Loucy (cell line): ENCODE results near the gene CUL9.

Source experiments
- H2AFZ ChIP-seq: fragments of 200-600 bp; sonication (generic); 2 replicates; pipeline ENCODE4 v1.6.0; 2016; ENCODE audit warnings: antibody characterized with exemption, mild to moderate bottlenecking, low read length, moderate library complexity
- H3F3A ChIP-seq: fragments of 200-600 bp; 2 replicates; pipeline ENCODE4 v1.6.0; 2016; ENCODE audit warnings: antibody characterized with exemption, low read depth, mild to moderate bottlenecking
- H3K27me3 ChIP-seq: fragments of 200-600 bp; sonication (generic); 2 replicates; pipeline ENCODE4 v1.6.1; 2014; ENCODE audit warnings: low read length, mild to moderate bottlenecking; ENCODE audit not compliant: insufficient read depth, poor library complexity, severe bottlenecking
- H3K36me3 ChIP-seq: fragments of 200-600 bp; sonication (generic); 2 replicates; pipeline ENCODE4 v1.6.1; 2016; ENCODE audit warnings: low read length; ENCODE audit not compliant: insufficient read depth
- H3K4me1 ChIP-seq: fragments of 200-600 bp; sonication (generic); 2 replicates; pipeline ENCODE4 v1.5.1; 2014; ENCODE audit warnings: low read length, mild to moderate bottlenecking; ENCODE audit not compliant: insufficient read depth, poor library complexity, severe bottlenecking
- H3K4me2 ChIP-seq: fragments of 200-600 bp; sonication (generic); 2 replicates; pipeline ENCODE4 v1.6.0; 2014; ENCODE audit warnings: antibody characterized with exemption, low read length, low read depth, mild to moderate bottlenecking; ENCODE audit not compliant: poor library complexity, severe bottlenecking
- H3K4me3 ChIP-seq: fragments of 200-600 bp; sonication (generic); 2 replicates; pipeline ENCODE4 v1.5.1; 2014; ENCODE audit warnings: low read length, mild to moderate bottlenecking, mixed read lengths; ENCODE audit not compliant: poor library complexity, severe bottlenecking
- H3K79me2 ChIP-seq: fragments of 200-600 bp; sonication (generic); 2 replicates; pipeline ENCODE4 v1.6.1; 2014; ENCODE audit warnings: low read length; ENCODE audit not compliant: insufficient read depth
- H3K9ac ChIP-seq: fragments of 200-600 bp; sonication (generic); 2 replicates; pipeline ENCODE4 v1.6.0; 2014; ENCODE audit warnings: mild to moderate bottlenecking, low read depth, low read length, moderate library complexity; ENCODE audit not compliant: poor library complexity, severe bottlenecking
- H3K9me2 ChIP-seq: fragments of 200-600 bp; sonication (generic); replicated peaks from 2 replicates; pipeline ENCODE4 v1.6.1; 2016; ENCODE audit warnings: low read depth, low read length, mixed read lengths
- H3K9me3 ChIP-seq: fragments of 200-600 bp; sonication (generic); 2 replicates; pipeline ENCODE4 v1.6.1; 2014; ENCODE audit warnings: mild to moderate bottlenecking, antibody characterized with exemption, low read length, low read depth; ENCODE audit not compliant: insufficient read depth
- H4K20me1 ChIP-seq: fragments of 200-600 bp; sonication (generic); 2 replicates; pipeline ENCODE4 v1.6.0; 2014; ENCODE audit warnings: antibody characterized with exemption, low read length, mild to moderate bottlenecking; ENCODE audit not compliant: insufficient read depth, poor library complexity, severe bottlenecking
- EZH2phosphoT487 ChIP-seq: fragments of 200-600 bp; IDR thresholded peaks from 2 replicates; pipeline ENCODE4 v1.6.1; 2018; ENCODE audit warnings: antibody characterized with exemption, mild to moderate bottlenecking, moderate library complexity, borderline replicate concordance
- TF ChIP-seq, protein P1 (sequence below): fragments of 200-600 bp; sonication (generic); conservative IDR thresholded peaks from 2 replicates; pipeline ENCODE4 v1.5.1; 2014; ENCODE audit warnings: mild to moderate bottlenecking, antibody characterized with exemption, low read length

The CUL9 gene

GRCh38 chr6:43144879-43145278 is 37.1 kb upstream of the CUL9 start:
- Histone ChIP-seq H3K9me2 (no peaks in the 10 kb centered on the region), H3K79me2 (no peaks in the 10 kb centered on the region), H3K9me3 (no peaks in the 10 kb centered on the region), H3F3A (no peaks in the 10 kb centered on the region), H3K4me2 (no peak overlapping the region), H4K20me1 (no peaks in the 10 kb centered on the region), H3K27me3 (no peaks in the 10 kb centered on the region), H3K4me1 (peaks cover 20% of the 10 kb centered on the region), H3K36me3 (peaks cover 6% of the 10 kb centered on the region; the same call in 1 of the 2 replicates), H3K9ac (no peak overlapping the region), H2AFZ (no peak overlapping the region), H3K4me3 (no peak overlapping the region)
- no peak for TF ChIP-seq EZH2phosphoT487
- TF ChIP-seq, protein P1, sequence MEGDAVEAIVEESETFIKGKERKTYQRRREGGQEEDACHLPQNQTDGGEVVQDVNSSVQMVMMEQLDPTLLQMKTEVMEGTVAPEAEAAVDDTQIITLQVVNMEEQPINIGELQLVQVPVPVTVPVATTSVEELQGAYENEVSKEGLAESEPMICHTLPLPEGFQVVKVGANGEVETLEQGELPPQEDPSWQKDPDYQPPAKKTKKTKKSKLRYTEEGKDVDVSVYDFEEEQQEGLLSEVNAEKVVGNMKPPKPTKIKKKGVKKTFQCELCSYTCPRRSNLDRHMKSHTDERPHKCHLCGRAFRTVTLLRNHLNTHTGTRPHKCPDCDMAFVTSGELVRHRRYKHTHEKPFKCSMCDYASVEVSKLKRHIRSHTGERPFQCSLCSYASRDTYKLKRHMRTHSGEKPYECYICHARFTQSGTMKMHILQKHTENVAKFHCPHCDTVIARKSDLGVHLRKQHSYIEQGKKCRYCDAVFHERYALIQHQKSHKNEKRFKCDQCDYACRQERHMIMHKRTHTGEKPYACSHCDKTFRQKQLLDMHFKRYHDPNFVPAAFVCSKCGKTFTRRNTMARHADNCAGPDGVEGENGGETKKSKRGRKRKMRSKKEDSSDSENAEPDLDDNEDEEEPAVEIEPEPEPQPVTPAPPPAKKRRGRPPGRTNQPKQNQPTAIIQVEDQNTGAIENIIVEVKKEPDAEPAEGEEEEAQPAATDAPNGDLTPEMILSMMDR: no peak

GRCh38 chr6:43146261-43146660 is 35.7 kb upstream of the CUL9 start:
- TF ChIP-seq, protein P1: no peak
- no peak for TF ChIP-seq EZH2phosphoT487
- no peaks in the 10 kb centered on the region for H3K9me3 ChIP-seq
- H3F3A ChIP-seq: no peaks in the 10 kb centered on the region
- H3K4me1 ChIP-seq: peaks cover 20% of the 10 kb centered on the region
- H3K36me3 ChIP-seq: peaks cover 6% of the 10 kb centered on the region; the same call in 1 of the 2 replicates
- H3K4me3 ChIP-seq: no peak overlapping the region
- no peaks in the 10 kb centered on the region for H4K20me1 ChIP-seq
- H3K27me3 ChIP-seq: no peaks in the 10 kb centered on the region
- H3K4me2 ChIP-seq: no peak overlapping the region
- no peak overlapping the region for H3K9ac ChIP-seq
- no peaks in the 10 kb centered on the region for H3K79me2 ChIP-seq
- H3K9me2 ChIP-seq: no peaks in the 10 kb centered on the region
- H2AFZ ChIP-seq: no peak overlapping the region

DNA sequence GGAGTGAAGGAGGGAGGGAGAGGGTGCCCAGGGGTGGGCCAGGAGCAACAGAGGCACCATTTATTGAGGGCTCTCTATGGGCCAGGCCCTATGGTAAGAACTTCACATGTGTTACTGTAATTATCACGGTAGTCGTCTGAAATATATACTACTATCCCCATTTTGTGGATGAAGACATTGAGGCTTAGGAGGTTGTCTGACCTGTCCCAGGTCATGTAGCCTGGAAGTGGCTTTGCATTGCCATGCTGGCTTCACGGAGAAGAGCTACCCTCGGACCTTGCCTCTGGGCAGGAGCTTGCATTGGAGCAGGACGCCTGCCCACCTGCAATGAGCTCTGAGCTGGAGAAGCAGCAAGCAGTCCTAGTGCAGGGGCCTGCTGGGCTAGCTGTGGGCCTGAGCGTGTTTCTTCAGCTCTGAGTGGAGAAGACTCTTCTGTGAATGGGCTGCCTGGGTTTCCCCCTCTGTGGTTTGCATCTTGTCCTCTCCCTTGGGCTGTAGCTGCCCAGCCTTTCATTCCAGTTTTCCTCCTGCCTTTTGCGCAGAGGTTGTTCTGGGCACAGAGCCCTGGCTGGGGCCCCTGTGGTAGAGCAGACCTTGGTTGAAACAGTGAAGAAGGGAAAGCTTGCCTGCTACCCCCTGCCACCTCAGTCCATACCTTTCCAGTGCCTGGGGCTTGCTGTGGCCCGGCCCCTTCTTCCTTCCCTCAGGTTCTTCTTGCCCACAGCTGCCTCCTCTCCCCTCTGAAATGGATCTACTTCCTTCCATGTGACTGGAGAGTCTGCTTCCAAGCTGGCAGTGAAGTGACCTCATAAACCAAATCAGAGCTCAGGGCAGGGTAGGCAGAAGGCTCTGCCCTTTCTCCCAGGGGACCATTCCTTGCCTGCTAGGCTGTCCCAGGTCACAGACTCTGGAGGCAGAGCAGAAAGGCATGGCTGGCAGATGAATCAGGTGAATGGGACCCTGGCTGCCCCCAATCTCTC is 35.0 kb upstream of the CUL9 start:
- Histone ChIP-seq H3K27me3 (no peaks in the 10 kb centered on the region), H3K36me3 (peaks cover 6% of the 10 kb centered on the region; the same call in 1 of the 2 replicates), H2AFZ (no peak overlapping the region), H3K4me1 (peaks cover 14% of the 10 kb centered on the region), H3K4me3 (no peak overlapping the region), H3K79me2 (no peaks in the 10 kb centered on the region), H3K9me2 (no peaks in the 10 kb centered on the region), H3K4me2 (no peak overlapping the region), H3F3A (no peaks in the 10 kb centered on the region), H3K9me3 (no peaks in the 10 kb centered on the region), H3K9ac (no peak overlapping the region), H4K20me1 (no peaks in the 10 kb centered on the region)
- no peak for TF ChIP-seq EZH2phosphoT487
- TF ChIP-seq, protein P1: no peak
